ENCODE measurements around the gene ZFYVE28. TPM values are rescaled to one million over a fixed set of nuclear protein-coding genes. Genes with fewer than 3 reads are reported as not detected.

Gene ZFYVE28
- total and polyA plus RNA-seq, 10 of the 15 experiments (the other 5 are each of a cell fraction or from before 2014, with no cell fraction given) = 0.06 to 1.9 (median 0.22) TPM; not detected in 1

Small RNA genes lying within 50 kb of the gene (small RNA-seq; reads per million reads assigned to genes)
- gene COX6B1P5 = not detected

Other genes starting within 250 kb of the ZFYVE28 start
- 9.5 and 10.9 TPM in 2 replicates for gene HAUS3, start 176.5 kb downstream of the ZFYVE28 start, total RNA-seq (2014; rRNA removed)
- 12.7 TPM in 2 replicates for gene HAUS3, start 176.5 kb downstream of the ZFYVE28 start, total RNA-seq (2014; rRNA removed; fragmentation: Illumina TruSeq; extraction: Trizol)
- gene HAUS3, start 176.5 kb downstream of the ZFYVE28 start, total RNA-seq (2021) = 13.2 and 13.5 TPM in 2 replicates
- gene HAUS3, start 176.5 kb downstream of the ZFYVE28 start, polyA plus RNA-seq (2011; rRNA removed) = 11.4 and 23.9 TPM in 2 replicates
- gene HAUS3, start 176.5 kb downstream of the ZFYVE28 start, polyA plus RNA-seq (2014; fragmentation: Illumina TruSeq; extraction: Trizol) = 13.9 and 19.8 TPM in 2 replicates
- 1 to 10 TPM; 4.2 to 7.3 TPM for gene HAUS3, start 176.5 kb downstream of the ZFYVE28 start, polyA plus RNA-seq (2014; fragmentation: Nextera tagmentation; extraction: Ambion mirVana)
- 10.0 and 11.8 TPM in 2 replicates for gene HAUS3, start 176.5 kb downstream of the ZFYVE28 start, polyA plus RNA-seq (2014; rRNA removed)
- gene HAUS3, start 176.5 kb downstream of the ZFYVE28 start, polyA plus RNA-seq (2016; fragmentation: Nextera tagmentation; extraction: Ambion mirVana) = 10 to 100 TPM; 20.2 to 23.9 TPM
- gene POLN, start 176.5 kb downstream of the ZFYVE28 start, total RNA-seq (2014; rRNA removed) = 0.98 and 1.2 TPM in 2 replicates
- gene POLN, start 176.5 kb downstream of the ZFYVE28 start, total RNA-seq (2014; rRNA removed; fragmentation: Illumina TruSeq; extraction: Trizol) = 0.63 and 0.74 TPM in 2 replicates
- gene POLN, start 176.5 kb downstream of the ZFYVE28 start, total RNA-seq (2021) = 0.95 and 1.7 TPM in 2 replicates
- 0.30 and 0.41 TPM in 2 replicates for gene POLN, start 176.5 kb downstream of the ZFYVE28 start, polyA plus RNA-seq (2011; rRNA removed)
- 0.48 and 1.3 TPM in 2 replicates for gene POLN, start 176.5 kb downstream of the ZFYVE28 start, polyA plus RNA-seq (2014; fragmentation: Illumina TruSeq; extraction: Trizol)
- gene POLN, start 176.5 kb downstream of the ZFYVE28 start, polyA plus RNA-seq (2014; fragmentation: Nextera tagmentation; extraction: Ambion mirVana) = under 1 TPM in 1 of 2 experiments, not detected in 1; 0.09 TPM
- gene POLN, start 176.5 kb downstream of the ZFYVE28 start, polyA plus RNA-seq (2014; rRNA removed) = 0.94 and 0.96 TPM in 2 replicates
- 1 to 10 TPM; 1.2 to 2.0 TPM for gene POLN, start 176.5 kb downstream of the ZFYVE28 start, polyA plus RNA-seq (2016; fragmentation: Nextera tagmentation; extraction: Ambion mirVana)
- gene MXD4, start 156.5 kb downstream of the ZFYVE28 start, total RNA-seq (2014; rRNA removed) = 15.5 and 18.7 TPM in 2 replicates
- gene MXD4, start 156.5 kb downstream of the ZFYVE28 start, total RNA-seq (2014; rRNA removed; fragmentation: Illumina TruSeq; extraction: Trizol) = 5.5 and 6.1 TPM in 2 replicates
- gene MXD4, start 156.5 kb downstream of the ZFYVE28 start, total RNA-seq (2021) = 25.6 and 26.4 TPM in 2 replicates
- 6.4 and 9.9 TPM in 2 replicates for gene MXD4, start 156.5 kb downstream of the ZFYVE28 start, polyA plus RNA-seq (2011; rRNA removed)
- 2.0 and 4.3 TPM in 2 replicates for gene MXD4, start 156.5 kb downstream of the ZFYVE28 start, polyA plus RNA-seq (2014; fragmentation: Illumina TruSeq; extraction: Trizol)
- gene MXD4, start 156.5 kb downstream of the ZFYVE28 start, polyA plus RNA-seq (2014; fragmentation: Nextera tagmentation; extraction: Ambion mirVana) = under 1 TPM; 0.21 to 0.44 TPM
- 18.1 and 22.2 TPM in 2 replicates for gene MXD4, start 156.5 kb downstream of the ZFYVE28 start, polyA plus RNA-seq (2014; rRNA removed)
- gene MXD4, start 156.5 kb downstream of the ZFYVE28 start, polyA plus RNA-seq (2016; fragmentation: Nextera tagmentation; extraction: Ambion mirVana) = 1 to 10 TPM; 3.6 to 5.0 TPM
- not detected in 2 replicates for gene CFAP99, start 310 bp upstream of the ZFYVE28 start, total RNA-seq (2014; rRNA removed)
- not detected in 2 replicates for gene CFAP99, start 310 bp upstream of the ZFYVE28 start, total RNA-seq (2014; rRNA removed; fragmentation: Illumina TruSeq; extraction: Trizol)
- gene CFAP99, start 310 bp upstream of the ZFYVE28 start, total RNA-seq (2021) = not detected in 2 replicates
- not detected in 2 replicates for gene CFAP99, start 310 bp upstream of the ZFYVE28 start, polyA plus RNA-seq (2011; rRNA removed)
- gene CFAP99, start 310 bp upstream of the ZFYVE28 start, polyA plus RNA-seq (2014; fragmentation: Illumina TruSeq; extraction: Trizol) = not detected in 2 replicates
- gene CFAP99, start 310 bp upstream of the ZFYVE28 start, polyA plus RNA-seq (2014; fragmentation: Nextera tagmentation; extraction: Ambion mirVana) = not detected
- gene CFAP99, start 310 bp upstream of the ZFYVE28 start, polyA plus RNA-seq (2014; rRNA removed) = not detected in 2 replicates
- not detected for gene CFAP99, start 310 bp upstream of the ZFYVE28 start, polyA plus RNA-seq (2016; fragmentation: Nextera tagmentation; extraction: Ambion mirVana)
- 64.3 and 66.3 TPM in 2 replicates for gene RNF4, start 50.5 kb upstream of the ZFYVE28 start, total RNA-seq (2014; rRNA removed)
- 65.0 and 68.2 TPM in 2 replicates for gene RNF4, start 50.5 kb upstream of the ZFYVE28 start, total RNA-seq (2014; rRNA removed; fragmentation: Illumina TruSeq; extraction: Trizol)
- gene RNF4, start 50.5 kb upstream of the ZFYVE28 start, total RNA-seq (2021) = 81.2 and 82.0 TPM in 2 replicates
- 108 and 145 TPM in 2 replicates for gene RNF4, start 50.5 kb upstream of the ZFYVE28 start, polyA plus RNA-seq (2011; rRNA removed)
- 85.4 and 87.7 TPM in 2 replicates for gene RNF4, start 50.5 kb upstream of the ZFYVE28 start, polyA plus RNA-seq (2014; fragmentation: Illumina TruSeq; extraction: Trizol)
- gene RNF4, start 50.5 kb upstream of the ZFYVE28 start, polyA plus RNA-seq (2014; fragmentation: Nextera tagmentation; extraction: Ambion mirVana) = 10 to 100 TPM; 34.9 to 53.2 TPM
- 69.8 and 70.9 TPM in 2 replicates for gene RNF4, start 50.5 kb upstream of the ZFYVE28 start, polyA plus RNA-seq (2014; rRNA removed)
- 10 to 100 TPM; 81.4 to 87.5 TPM for gene RNF4, start 50.5 kb upstream of the ZFYVE28 start, polyA plus RNA-seq (2016; fragmentation: Nextera tagmentation; extraction: Ambion mirVana)
- gene FAM193A, start 118.0 kb upstream of the ZFYVE28 start, total RNA-seq (2014; rRNA removed) = 9.3 and 9.8 TPM in 2 replicates
- 8.6 and 8.9 TPM in 2 replicates for gene FAM193A, start 118.0 kb upstream of the ZFYVE28 start, total RNA-seq (2014; rRNA removed; fragmentation: Illumina TruSeq; extraction: Trizol)
- gene FAM193A, start 118.0 kb upstream of the ZFYVE28 start, total RNA-seq (2021) = 22.2 and 23.3 TPM in 2 replicates
- 3.7 and 5.1 TPM in 2 replicates for gene FAM193A, start 118.0 kb upstream of the ZFYVE28 start, polyA plus RNA-seq (2011; rRNA removed)
- gene FAM193A, start 118.0 kb upstream of the ZFYVE28 start, polyA plus RNA-seq (2014; fragmentation: Illumina TruSeq; extraction: Trizol) = 8.5 and 12.4 TPM in 2 replicates
- gene FAM193A, start 118.0 kb upstream of the ZFYVE28 start, polyA plus RNA-seq (2014; fragmentation: Nextera tagmentation; extraction: Ambion mirVana) = under 1 TPM; 0.52 to 0.91 TPM
- 8.6 and 10.3 TPM in 2 replicates for gene FAM193A, start 118.0 kb upstream of the ZFYVE28 start, polyA plus RNA-seq (2014; rRNA removed)
- 1 to 10 TPM; 5.3 to 6.1 TPM for gene FAM193A, start 118.0 kb upstream of the ZFYVE28 start, polyA plus RNA-seq (2016; fragmentation: Nextera tagmentation; extraction: Ambion mirVana)

Measured in GM12878 (cell line).